Measurements from ENCODE around the gene REEP5.

GRCh38 chr5:112846556-112846955 lies 75.5 kb downstream of the REEP5 start:
- TF ChIP-seq, protein P1, sequence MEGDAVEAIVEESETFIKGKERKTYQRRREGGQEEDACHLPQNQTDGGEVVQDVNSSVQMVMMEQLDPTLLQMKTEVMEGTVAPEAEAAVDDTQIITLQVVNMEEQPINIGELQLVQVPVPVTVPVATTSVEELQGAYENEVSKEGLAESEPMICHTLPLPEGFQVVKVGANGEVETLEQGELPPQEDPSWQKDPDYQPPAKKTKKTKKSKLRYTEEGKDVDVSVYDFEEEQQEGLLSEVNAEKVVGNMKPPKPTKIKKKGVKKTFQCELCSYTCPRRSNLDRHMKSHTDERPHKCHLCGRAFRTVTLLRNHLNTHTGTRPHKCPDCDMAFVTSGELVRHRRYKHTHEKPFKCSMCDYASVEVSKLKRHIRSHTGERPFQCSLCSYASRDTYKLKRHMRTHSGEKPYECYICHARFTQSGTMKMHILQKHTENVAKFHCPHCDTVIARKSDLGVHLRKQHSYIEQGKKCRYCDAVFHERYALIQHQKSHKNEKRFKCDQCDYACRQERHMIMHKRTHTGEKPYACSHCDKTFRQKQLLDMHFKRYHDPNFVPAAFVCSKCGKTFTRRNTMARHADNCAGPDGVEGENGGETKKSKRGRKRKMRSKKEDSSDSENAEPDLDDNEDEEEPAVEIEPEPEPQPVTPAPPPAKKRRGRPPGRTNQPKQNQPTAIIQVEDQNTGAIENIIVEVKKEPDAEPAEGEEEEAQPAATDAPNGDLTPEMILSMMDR (conservative IDR thresholded peaks at IDR 0.05), result no peak
- no peak for TF ChIP-seq ZFX (IDR thresholded peaks at IDR 0.05)

All from C4-2B (cell line).